GM19397 (cell line): ENCODE results near the gene ANKFY1.

Experiments
- ATAC-seq: cut with Tn5 transposase; IDR thresholded peaks from one replicate; pipeline ENCODE4 v1.9.1; 2021; ENCODE audit warnings: mild to moderate bottlenecking, moderate library complexity; ENCODE audit not compliant: unreplicated experiment

Gene ANKFY1

DNA sequence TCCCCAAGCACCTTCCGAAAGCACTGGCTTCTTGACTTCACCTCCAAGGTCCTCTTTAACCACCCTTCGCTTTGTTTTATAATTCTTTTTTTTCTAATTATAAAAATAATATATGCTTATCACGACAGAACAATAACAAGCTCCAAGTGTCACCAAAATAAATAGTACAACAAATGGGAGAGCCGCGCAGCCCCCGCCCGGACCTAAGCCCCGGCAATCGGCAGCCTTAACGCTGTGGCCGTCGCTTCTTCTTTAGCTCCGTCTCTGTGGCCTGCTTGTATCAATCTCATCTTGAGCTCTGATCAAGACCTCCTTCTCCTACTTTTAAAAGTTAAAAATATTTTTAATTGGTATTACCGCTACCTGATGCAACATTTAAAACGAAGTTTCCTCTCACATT, 78.1 kb downstream of the ANKFY1 start:
- ATAC-seq = no peak

DNA sequence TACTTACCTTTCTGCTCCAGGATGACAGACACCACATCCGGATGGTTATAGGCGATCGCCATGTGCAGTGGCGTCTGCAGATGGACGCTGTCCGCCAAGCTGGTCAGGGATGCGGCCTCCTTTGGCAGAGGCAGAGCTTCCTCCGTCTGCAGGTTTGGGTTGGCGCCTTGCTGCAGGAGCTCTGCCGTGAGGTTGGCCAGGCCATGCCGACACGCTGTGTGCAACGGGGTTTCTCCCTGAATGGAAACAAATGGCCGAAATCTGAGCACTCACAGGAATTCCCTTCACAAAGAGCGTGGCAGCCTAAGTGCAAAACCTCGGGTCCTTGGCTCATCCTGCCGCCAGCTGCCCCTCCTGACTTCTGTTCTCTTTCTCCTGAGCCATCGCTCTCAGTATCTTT, 79.0 kb downstream of the ANKFY1 start:
- no peak for ATAC-seq

DNA sequence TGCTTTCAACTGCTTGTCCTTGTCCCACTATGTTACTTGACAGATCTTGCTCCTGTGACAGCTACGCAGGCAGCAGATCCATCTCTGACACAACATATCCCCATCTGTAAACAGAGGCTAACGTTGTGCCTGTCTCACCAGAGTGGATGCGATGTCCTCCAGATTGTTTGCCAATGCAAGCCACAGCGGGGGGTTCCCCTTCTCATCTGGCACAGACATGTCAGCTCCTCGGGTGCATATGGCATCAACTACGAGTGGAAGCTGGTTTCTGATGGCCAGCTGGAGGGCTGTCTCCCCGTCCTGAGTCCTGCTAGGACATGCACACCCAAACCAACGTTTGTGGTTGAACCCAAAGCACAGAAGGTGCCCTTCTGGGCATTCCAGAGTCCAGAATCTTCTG, 81.7 kb downstream of the ANKFY1 start:
- no peak for ATAC-seq

DNA sequence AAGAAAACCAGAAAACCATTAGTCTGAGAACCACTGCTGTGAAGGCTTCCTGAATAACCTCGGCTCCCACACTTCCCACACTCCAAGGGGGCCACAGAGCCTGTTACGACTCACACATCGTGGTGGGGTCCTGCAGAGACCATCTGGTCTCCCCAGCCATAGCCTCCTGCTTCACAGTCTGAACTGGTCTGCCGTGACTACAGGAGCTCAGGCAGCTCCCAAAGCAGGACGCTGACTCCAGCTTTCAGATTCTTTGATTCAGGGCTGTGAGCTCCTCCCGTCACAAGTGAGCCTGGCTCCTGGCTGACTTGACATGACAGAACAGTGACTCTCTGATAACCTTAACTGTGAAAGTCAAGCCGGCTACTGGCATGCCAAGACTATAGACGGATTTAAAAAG, 83.0 kb downstream of the ANKFY1 start:
- ATAC-seq = no peak

DNA sequence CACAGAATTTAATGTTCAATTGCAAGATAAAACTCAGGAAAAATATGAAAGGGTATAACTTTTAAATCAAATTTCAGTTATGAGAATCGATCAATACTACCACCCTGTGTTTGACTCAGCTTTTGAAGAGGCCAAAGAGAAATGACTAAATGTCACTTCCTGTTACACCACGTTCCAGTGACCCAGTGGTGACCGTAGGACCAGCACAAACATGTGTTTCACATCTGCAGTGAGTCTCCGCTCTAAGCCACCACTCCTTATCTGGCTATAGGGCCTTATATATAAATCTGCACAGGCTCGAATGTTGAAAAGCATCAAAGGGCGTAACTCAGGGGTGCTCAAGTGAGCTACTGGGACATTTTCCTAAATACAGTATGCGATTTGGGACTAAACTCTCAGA, 84.7 kb downstream of the ANKFY1 start:
- no peak for ATAC-seq

- ATAC-seq = no peak
These were observed 85.1 kb downstream of the ANKFY1 start for GRCh38 chr17:4178651-4179050.

- no peak for ATAC-seq
These were observed 86.0 kb downstream of the ANKFY1 start for GRCh38 chr17:4177806-4178205.

DNA sequence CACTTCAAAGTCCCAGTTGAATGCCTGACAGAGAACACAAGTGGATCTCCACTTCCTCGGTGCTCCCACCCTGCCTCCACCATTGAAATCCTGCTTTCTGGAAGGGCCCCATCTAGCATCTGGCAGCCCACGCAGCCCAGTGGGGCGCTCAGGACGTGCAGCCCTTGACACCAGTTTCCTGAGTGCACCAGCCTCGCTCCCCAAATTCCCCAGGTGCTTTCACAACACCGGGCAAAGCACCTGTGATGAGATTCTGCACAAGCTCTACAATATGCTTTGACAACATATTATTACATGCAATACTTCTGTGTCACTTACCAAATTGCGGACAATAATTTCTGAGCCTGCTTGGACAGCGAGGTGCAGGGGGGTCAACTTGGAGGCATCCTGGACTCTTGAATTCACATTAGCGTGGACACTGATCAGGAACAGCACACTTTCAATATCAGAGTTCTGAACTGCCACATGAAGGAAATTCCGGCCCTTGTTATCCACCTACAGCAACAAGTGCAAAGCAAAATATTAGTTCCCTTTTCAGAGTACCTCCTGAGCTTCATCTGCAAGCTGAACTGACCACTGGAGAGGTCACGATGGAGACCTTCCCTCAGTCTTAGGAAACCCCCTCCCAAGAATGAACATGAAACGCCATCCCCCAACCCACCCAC, 86.8 kb downstream of the ANKFY1 start:
- ATAC-seq = no peak

GRCh38 chr17:4175921-4176807, 87.6 kb downstream of the ANKFY1 start:
- no peak for ATAC-seq

DNA sequence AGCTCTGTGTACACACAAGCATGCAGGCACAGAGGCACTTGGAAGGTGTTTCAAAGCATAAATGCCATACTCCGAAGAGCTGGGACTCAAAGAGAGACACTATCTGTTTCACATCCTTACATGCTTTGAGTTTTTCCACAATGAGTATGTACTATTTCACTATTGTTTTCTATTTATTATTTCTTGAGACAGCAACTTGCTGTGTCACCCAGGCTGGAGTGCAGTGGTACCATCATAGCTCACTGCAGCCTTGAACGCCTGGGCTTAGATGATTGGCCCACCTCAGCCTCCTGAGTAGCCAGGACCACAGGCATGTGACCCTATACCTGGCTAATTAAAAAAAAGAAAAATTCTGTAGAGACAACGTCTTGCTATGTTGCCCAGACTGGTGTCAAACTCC, 89.2 kb downstream of the ANKFY1 start:
- no peak for ATAC-seq

- no peak for ATAC-seq
These were observed 90.0 kb downstream of the ANKFY1 start for GRCh38 chr17:4173781-4174180.

DNA sequence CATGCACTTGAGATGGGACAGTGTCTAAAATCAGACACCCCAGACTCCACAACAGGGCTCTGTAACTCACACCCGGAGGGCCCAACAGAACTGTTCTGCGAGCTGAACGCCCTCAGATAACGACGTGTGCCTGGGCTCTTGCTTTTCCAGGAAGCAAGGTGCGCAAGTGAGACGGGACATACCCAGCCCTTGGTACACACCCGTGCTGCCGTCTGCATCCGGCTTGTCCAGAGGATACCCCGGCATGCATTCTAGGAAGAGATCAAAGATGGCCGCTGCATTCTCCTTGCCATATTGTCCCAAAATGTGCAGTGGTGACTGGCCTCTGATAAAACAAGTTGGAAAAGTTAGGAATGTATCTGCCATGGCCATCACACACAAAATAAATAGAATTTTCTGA, 91.4 kb downstream of the ANKFY1 start:
- ATAC-seq = no peak

- no peak for ATAC-seq
These were observed 93.0 kb downstream of the ANKFY1 start for GRCh38 chr17:4170639-4171280.

DNA sequence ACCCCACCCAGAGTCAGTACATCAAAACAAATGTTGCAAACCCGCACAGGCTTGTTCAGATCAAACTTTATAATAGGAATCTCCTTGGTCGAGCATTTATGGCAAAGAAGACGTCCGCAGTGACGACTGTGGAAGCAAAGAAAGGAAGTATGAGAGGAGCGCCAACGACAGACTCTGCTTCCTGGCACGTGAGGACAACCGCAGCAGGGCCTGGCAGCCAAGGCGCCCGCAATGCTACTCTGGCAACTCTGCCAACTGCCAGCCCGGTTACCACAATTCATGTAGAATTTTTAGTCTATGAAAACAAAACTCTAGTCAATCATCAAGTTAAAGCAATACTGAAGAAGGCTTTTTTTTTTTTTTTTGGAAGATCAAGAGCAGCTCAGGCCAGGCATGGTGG, 96.0 kb downstream of the ANKFY1 start:
- ATAC-seq = no peak

DNA sequence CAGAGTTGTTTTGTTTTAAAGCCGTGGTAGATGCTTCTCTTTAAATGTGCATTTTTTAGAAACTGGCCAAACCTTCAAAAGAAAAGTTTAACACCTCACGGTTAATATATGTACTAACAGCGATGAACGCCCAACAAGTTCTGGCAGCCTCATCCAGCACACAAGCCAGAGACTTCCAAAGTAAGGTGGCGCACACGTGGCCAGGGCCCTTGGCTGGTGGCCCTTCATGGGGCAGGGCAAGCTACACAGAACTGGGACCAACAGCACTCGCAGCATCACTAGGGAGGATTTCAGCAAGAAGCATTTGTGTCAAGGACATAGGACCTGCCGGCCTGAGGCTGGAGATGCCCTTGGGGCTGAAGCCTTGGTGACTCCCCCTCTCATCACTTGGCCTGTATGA, 97.4 kb downstream of the ANKFY1 start:
- no peak for ATAC-seq

- ATAC-seq = no peak
These were observed 98.3 kb downstream of the ANKFY1 start for GRCh38 chr17:4165301-4166010.

DNA sequence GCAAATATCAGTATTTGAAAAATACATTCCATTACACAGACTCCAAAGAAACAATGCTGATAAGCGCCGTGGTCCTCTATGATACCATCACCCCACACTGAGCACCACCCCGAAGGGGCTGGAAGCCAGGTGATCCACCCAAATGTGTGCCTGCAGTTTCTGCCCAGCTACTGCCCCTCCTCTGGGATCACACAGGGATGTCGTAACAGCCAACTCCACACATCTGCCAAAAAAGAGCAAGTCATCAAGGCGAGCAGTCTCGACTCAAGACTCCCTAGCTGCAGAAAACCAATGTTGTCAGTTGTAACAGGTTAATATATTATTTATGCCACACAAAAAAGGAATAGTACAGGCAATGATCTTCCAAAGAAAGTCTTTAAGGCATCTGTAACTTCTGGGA, 99.8 kb downstream of the ANKFY1 start:
- no peak for ATAC-seq

- ATAC-seq = no peak
These were observed 100.9 kb downstream of the ANKFY1 start for GRCh38 chr17:4162775-4163466.

DNA sequence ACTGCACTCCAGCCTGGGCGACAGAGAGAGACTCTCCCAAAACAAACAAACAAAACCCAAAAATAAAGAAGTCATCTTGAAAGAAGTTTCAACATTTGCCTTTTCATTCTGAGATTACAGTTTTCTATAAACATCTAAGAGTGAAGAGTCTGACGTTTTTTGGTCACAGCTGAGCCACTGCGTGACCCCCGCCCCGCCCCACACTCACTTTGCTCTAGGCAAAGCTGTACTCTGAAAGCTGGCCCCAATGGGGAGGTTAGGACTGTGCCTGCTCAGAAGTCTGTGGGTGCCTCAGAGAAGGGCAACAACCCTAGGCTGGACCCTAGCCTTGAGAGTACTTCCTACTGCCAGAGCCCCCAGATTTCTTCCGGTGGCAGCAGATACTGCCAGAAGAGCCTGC, 101.5 kb downstream of the ANKFY1 start:
- no peak for ATAC-seq

GRCh38 chr17:4161967-4162305, 101.8 kb downstream of the ANKFY1 start:
- ATAC-seq = no peak
